GM21737 (cell line): Measurements from ENCODE around the gene MYO1G.

Source experiments
- ATAC-seq: cut with Tn5 transposase; IDR thresholded peaks from one replicate; pipeline ENCODE4 v1.9.1; 2021; ENCODE audit warnings: mild to moderate bottlenecking, moderate library complexity; ENCODE audit not compliant: unreplicated experiment

Gene MYO1G

DNA sequence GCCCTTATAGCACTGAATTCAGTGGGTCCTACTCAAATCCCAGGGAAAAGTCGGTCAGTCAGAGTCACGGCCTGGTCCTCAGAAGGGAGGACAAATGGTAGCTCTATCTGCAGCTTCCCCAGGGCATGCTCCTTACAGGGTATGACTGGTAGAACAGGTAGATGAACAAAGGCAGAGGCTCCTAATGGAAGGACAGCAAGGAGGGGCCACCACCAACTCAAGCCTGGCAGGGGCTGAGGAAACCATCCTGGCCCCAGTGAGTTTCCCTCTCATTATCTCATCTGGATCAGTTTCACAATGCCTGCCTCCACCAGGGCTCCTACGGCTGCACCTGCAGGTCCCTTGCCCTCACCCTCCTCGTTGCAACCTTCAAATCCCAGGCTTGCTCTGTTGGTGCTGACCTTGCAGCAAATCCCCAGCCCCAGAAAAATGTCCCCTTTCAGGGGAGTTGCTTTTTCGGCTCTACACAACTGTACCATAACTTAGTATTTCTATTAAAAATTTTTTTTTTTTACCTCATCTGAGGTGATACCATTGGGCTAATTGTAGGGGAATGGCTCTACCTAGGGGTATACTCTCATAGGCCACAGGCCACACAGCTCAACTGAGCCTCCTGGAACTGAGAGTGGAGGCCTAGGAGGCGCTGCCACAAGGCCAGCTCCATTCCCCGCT, 2.4 kb upstream of the MYO1G start:
- ATAC-seq = no peak

DNA sequence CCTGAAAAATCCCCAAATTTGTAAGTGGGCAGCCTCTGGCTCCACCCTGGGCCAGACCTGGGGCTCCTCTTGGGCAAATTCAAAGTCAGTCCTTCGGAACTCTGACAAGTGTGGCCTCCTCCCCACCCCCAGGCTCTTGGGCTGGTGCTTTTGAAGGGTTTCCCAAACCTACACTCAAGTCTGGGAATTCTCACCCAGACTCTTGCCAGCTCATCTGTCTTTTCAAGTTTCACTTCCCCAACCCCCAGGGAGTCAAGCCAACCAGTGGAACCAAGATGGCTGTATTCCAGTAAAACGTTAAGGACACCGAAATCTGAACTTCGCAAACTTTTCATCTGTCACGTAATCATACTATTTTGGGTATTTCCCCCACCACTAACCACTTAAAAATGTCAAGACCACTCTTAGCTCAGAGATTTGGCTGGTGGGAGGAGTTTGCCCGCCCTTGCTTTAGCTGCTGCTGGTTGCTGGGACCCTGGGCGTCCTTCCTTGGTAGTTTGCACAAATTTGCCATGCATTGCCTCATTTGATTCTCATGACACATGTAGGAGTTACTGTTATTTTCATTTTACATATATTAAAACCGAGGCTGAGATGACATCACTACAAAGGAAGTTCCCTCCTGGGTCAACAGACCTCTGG, 1.7 kb upstream of the MYO1G start:
- ATAC-seq = peak; percentile 47

DNA sequence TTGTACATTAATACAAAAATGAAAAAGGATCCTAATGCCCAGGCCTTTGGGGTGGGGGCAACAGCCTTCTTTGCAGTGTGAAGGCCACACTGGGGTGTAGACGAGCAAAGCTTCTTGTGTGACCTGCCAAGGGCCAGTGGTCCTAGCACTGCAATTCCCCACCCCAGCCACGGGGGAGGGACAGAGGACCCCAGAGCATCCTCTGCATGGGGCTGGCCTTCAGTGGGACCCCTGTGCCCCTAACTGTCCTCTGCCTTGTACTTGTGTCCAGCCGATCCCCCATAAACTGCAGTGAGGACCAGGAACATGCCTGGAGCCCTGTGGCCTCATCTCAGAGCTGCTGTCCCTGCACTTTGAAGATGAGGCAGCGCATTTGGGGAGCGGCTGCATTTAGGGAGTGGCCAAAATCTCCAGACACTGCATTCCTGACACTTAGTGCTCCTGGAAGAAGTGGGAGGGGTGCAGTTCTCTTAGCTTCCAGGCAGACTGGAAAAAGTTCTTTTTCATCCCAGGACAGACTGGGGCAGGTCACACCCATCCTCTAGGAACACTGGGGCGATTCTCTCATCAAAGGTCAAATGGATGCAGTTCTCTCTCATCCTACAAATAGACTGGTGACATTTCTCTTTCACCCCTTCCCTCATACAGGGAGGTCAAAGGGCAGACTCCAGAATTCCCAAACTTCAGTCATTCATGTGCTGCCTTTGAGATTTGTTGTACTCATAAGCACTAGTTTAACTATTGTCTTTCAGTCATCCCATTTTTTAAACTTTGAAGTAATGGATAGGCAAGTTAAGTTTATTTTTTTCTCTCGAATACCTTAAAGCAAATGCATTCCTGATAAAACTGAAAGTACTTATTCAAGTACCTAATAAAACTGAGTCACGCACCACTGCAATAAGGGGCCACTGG, 922 bp upstream of the MYO1G start:
- no peak for ATAC-seq

DNA sequence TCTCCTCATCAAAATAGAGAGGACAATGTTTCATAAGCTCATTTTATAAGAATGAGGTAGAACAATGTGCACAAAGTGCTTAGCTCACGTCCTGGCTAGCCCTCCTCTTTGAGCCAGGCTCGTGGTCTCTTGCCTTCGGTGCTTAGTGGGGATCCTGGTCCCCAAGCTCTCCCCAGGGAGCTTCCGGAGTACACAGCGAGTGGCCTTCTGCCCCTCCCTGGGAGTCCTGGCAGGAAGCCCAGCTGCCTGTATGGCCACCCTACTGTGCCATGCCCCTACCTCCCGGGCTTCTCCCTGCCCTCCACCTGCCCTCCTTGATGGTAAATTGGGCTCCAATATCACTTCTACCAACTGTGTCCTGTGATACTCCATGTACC, 868 bp downstream of the MYO1G start:
- no peak for ATAC-seq

DNA sequence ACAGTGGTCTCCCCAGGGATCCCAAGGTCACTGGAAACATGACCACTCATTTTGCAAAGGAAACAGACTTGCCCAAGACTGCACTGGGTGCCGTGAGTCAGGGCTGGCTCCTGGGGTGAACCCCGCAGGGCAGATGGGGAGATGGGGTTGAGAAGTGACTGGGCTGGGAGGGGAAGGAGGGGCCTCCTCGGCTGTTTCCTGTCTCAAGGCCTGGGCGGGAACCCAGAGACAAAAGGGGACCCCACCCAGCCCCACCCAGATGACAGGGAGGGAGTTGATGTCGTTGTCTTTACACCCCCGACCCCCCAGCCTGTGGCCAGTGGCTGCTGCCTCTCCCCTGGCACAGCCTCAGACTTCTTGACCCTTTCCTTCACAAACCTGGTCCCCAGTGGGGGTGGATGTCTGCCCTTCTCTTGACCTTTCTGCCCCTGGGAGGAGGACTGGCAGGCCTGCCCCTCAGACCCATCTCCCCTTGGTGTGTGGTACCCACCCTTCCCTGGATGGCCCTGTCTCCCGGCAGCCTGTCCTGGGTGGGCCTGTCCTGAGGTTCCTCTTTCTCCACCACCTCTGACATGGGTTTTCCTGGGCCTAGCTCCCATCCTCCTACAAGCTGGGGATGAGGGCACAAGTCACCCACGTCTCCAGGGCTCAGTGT, 1.4 kb downstream of the MYO1G start:
- ATAC-seq = no peak

DNA sequence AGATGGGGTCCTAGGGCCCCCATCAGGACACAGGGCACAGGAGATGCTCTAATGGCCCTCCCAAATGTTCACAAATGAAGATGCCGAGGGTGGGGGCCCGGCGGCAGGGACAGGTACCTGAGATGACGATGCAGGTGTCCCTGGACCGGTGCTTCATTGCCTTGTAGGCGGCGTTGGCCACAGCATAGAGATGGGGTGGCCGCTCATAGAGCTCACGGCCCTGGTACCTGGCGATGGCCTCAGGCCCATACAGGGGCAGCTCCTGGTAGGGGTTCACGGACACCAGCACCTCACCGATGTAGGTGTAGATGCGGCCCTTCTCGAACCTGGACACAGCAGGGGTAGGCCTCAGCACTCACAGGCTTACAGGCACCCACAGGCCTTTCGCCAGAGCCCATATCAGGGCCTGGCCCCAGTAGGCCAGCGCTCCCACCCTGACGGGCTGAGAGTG, 2.0 kb downstream of the MYO1G start:
- ATAC-seq = no peak

DNA sequence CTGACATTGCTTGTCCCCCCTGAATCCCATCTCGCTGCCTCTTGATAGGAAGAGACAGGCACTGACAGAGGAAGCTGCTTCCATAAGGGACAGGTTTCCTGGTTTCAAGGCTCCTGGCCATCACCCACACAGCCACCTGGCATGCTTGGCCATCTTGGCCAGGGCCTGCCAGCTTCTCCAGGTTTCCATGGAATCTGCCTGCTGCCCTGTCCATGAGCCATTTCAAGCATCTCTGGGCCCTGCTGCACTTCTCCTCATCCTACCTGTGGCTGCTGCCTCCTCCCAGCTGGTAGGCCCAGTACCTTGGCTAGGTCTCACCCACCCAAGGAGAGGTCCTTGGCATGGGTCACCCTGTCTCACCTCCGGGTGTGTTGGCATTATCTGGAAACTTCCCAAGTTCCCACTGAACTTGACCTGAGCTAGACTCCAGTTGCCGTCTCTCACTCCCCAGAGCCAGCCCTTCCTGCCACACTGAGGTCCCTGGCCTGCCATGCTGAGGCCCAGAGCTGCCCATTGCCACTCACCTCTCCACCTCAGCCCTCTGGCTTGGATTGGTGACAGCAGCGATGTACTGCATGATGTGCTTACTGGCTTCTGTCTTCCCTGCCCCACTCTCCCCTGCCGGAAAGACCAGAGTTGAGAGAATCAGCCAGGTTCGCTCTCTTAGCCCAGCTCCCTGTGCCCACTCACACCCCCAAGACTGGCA, 2.6 kb downstream of the MYO1G start:
- ATAC-seq = no peak

DNA sequence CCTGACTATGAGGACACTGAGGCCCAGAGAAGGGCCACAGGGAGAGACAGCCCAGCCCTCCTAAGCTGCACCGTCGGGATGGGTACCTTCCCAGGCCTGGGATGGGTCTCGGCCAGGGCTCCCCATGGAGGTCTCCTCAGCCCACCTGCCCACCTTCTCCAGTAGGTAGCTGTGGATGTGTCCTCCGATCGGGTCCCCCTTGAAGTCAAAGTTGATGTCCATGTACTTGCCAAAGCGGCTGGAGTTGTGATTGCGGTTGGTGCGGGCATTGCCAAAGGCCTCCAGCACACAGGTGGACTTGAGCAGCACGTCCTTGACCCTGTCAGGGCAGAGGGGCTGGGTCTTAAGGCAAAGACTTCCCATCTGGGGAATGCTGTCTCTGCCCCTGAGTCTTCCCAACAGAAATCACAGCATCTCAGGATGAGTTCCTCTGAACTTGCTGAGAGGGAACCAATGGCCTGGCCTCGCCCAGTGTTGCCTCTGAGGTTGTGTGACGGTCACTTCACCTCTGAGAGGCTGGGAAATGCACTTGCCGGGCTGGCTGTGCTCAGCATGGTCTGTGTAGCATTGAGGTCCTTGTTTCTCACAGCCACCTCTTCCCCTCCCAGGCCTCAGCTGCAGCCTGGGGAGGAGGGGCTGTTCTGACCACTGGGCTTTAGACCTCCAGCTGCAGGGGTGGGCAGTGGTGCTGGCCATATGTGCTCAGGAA, 3.3 kb downstream of the MYO1G start:
- no peak for ATAC-seq

DNA sequence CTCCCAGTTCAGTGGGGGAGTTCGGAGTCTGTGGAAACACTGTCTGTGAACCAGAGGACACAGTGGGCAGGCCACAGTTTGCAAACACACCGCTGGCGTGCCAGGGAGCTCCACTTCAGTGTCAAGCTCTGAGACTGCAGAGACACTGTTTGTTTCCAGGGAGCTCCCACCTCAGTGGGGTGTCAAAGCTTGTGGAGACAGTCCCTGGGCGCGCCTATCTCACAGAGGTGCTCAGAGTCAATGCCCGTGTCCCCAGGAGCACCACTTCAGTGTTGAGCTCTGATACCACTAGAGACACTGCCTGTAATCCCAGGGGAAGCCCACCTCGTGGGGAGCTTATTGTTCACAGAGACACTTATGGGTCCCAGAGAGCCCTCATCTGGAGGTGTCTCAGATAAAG, 4.3 kb downstream of the MYO1G start:
- ATAC-seq = no peak

DNA sequence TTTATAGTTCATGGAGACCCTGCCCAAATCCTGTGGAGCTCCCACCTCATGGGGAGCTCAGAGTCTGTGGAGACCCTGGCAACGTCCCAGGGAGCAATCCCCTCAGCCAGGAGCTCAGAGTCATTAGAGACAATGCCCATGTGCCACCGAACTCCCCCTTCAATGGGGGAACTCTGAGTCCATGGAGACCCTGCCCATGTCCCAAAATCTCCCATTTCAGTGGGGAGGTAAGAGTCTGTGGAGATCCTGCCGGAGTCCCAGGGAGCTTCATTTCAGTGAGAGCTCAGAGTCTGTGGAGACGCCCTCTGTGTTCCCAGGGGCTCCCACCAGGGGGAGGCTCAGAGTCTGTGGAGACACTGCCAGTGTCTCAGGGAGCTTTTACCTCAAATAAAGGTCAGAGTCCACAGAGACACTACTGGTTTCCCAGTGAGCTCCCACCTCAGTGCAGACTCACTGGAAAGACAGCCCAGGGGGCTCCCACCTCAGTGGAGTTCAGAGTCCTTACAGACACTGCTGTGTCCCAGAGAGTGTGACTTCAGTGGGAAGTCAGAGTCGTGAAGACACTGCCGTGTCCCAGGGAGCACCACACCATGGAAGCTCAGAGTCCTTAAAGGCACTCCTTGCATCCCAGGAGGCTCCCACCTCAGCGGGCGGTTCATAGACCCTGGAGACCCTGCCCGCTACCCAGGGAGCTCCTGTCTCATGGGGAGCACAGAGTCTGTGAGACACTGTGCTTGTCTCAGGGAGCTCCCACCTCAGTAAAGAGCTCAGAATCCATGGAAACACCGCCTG, 5.0 kb downstream of the MYO1G start:
- no peak for ATAC-seq

DNA sequence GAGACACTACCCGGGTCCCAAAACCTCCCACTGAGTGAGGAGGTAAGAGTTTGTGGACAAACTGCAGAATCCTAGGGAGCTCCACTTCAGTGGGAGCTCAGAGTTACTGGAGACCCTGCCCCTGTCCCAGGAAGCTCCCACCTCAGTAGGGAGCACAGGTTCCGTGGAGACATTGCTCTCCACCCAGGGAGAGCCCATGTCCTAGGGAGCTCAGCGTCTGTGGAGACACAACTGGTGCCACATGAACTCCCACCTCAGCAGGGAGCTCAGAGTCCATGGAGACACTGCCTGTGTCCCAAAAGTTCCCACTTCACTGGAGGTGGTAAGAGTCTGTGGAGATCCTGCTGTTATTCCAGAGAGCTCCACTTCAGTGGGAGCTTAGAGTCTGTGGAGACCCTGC, 6.3 kb downstream of the MYO1G start:
- no peak for ATAC-seq

DNA sequence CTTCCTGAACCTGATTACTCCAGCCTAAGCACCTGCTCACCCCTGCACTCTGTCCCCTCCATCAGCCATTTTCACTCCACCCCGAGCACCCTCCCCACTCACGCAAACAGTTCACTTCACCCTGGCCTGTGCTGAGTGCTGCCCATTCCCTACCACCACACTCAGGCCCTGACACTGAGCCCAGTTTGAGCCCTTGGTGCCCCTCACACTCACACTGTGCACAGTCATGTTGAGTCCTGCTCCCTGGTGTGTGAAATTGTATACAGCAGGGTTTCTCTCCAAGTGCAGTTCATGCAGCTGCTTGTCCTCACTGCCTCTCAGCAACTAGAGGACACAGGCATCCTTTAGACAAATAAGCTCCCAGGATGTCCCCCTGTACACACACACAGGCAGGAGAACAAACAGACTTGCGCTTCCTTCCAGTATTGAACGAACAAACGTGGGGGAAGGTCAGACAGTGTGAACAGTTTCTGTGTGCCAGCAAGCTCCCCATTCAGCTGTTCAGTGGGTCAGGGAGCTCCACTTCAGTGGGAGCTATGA, 6.8 kb downstream of the MYO1G start:
- no peak for ATAC-seq

DNA sequence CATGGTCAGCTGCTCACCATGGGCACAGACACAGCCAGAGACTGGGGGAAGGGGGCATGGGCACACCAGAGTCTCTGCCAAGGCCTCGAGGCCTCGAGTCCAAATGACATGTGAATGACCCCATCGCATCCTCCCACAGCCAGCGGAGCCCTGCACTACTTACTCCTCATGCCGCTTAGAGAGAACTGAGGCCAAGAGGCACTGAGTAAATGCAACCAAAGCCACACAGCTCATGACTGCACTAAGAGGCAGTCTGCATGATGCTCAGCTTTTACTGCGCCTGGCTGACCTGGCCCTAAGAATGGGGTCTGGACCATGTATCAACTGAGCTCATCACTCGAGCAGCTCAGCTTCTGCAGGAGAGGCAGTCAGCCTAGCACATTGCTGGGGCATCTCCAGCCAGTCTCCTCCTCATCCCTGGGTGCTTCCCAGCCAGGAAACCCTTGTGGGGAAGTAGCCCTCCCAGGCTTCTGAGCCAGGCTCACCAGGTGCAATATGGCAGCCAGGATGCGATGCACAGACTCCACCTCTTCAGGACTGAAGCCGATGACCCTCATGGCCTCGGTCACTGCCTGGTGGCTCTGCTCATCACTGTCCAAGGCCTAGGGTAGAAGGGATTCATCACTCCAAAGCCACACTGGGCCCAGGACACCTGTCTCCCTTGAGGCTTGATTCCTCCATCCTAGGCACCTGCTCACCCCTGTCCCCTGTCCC, 7.5 kb downstream of the MYO1G start:
- ATAC-seq = no peak

DNA sequence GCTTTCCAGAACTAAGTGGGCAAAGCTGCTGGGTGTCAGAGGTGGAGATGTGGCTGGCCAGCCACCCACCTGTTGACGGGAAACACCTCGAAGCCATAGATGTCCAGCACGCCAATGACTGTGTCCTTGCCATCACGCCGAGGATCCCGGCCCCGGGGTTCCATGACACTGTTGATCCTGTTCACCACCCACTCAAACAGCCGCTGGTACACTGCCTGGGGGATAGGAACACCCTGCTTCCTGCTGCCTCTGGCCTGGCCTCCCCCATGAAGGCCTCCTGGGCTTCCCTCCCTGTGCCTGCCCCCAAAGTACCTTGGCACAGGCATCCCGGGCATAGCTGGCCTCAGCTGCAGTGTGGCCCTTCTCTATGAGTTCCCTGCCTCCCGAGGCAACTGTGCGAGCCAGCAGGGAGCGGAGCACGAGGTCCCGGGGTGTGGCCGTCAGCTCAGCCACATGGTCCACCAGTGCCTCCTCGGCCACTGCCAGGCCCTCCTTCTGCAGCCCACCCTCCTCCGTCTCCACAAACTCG, 8.2 kb downstream of the MYO1G start:
- no peak for ATAC-seq

DNA sequence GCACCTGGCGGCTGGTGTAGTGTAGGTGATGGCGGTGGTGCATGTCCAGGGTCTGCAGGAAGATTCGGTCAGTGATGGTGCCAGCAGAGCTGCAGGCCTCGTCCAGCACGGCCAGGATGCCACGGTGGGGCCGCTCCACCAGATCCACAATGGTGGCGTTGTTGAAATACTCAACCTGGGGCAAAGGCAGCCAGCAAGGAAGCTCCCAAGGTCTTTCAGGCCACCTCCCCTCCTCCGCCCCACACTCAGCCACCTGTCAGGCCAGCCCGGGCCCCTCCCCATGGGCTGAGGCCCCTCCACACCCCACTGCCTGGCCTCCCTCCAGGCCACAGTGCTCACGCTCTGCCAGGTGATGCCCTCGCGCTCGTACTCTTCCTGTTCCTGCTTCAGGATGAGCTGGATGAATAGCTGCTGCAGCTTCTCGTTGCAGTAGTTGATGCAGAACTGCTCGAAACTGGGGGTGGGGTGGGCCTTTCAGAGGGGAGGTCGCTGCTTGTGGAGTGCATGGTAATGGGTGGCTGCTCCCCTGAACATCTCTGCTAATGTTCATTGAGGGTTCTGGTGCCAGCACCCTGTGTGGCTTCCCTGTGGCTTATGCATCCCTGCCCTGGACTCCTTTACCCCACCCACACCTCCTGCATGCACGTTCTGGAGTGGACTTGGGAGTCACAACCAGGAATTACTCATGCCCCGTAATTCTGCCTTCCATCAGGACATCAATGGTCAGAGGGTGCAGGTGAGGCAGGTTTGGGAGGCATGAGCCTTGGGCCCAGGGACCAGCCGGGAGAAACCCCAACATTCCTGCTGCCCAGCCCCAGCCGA, 8.9 kb downstream of the MYO1G start:
- ATAC-seq = no peak

DNA sequence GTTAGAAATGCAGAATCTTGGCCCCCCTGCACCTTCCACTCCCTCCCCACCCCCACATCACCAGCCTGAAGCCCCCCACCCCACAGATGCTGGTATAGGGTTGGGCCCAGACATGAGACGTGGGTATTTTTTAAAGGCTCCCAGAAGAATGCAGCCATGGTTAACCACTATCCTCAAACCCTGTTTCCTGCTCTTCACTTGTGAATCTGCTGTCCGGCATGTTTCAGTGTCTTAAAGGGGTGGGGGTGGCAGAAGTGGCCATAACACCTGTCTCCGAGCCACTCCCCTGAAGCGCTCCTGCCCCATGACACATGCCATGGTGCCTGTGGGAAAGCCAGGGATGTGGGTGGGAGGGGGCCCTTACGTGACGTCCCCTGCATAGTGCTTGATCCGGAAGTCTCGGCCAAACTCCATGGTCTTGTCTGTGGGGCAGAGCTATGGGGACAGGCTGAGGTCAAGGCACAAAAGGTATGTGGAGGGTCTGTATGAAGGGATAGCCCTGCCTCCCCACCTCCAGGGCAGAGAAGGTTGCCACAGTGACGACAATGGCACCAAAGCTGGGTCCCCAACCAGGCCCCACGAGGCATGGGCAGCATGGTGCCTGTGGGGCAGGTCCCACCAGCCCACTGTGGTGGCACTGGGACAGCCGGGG, 9.6 kb downstream of the MYO1G start:
- ATAC-seq = no peak
